Measurements from ENCODE around the gene NUDT17. TPM values are rescaled to one million over a fixed set of nuclear protein-coding genes. Genes with fewer than 3 reads are reported as not detected.
"Not testable (repeated sequence)": the region's sequence is repeated elsewhere in the genome, so short reads cannot be mapped to it uniquely, and the experiment has no call there.

Gene NUDT17
- 7.0 TPM for polyA plus RNA-seq (ENCODE audit: insufficient read length)
- long read RNA-seq, donor 1, partial matches to known transcripts, result 78 of 78 reads
- long read RNA-seq, donor 1, other reads (novel, unspliced or antisense), result 0 of 78 reads
- long read RNA-seq, donor 2, partial matches to known transcripts, result 33 of 33 reads
- long read RNA-seq, donor 2, other reads (novel, unspliced or antisense), result 0 of 33 reads
- long read RNA-seq, donor 3, partial matches to known transcripts, result 19 of 19 reads
- long read RNA-seq, donor 3, other reads (novel, unspliced or antisense), result 0 of 19 reads
- long read RNA-seq, donor 4, result 0 reads
- long read RNA-seq, donor 5, partial matches to known transcripts, result 15 of 22 reads
- long read RNA-seq, donor 5, other reads (novel, unspliced or antisense), result 7 of 22 reads
- long read RNA-seq, donor 6, result 0 reads
- long read RNA-seq, donor 7, result 0 reads
- long read RNA-seq, donor 8, result 0 reads

- peak; percentile 80 for DNase-seq
Observed at GRCh38 chr1:145845514-145846161, at the start of gene NUDT17. Gene NUDT17 (plus strand): TSS chr1:145845630. CDS start chr1:145845641, 11 bp downstream.

DNA sequence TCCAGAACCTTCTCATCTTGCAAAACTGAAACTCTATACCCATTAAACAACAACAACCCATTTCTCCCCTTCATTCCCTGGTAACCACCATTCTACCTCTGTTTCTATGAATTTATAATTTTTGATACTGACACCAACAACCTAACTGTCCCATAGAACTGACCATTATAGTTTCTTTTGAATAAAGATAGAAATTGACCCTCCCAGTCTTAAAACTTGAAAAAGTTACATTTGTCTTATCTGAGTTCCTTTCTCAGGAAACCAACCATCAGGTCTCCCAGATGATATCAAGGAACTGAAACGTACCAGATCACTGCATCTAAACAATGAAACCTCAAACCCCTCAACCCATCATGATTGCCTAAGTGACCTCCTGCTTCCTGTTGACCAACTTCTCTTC lies 48.7 kb upstream of the NUDT17 start:
- DNase-seq, result no peak

- no peak for DNase-seq
Observed at GRCh38 chr1:145799806-145800205, 45.6 kb upstream of the NUDT17 start.

DNA sequence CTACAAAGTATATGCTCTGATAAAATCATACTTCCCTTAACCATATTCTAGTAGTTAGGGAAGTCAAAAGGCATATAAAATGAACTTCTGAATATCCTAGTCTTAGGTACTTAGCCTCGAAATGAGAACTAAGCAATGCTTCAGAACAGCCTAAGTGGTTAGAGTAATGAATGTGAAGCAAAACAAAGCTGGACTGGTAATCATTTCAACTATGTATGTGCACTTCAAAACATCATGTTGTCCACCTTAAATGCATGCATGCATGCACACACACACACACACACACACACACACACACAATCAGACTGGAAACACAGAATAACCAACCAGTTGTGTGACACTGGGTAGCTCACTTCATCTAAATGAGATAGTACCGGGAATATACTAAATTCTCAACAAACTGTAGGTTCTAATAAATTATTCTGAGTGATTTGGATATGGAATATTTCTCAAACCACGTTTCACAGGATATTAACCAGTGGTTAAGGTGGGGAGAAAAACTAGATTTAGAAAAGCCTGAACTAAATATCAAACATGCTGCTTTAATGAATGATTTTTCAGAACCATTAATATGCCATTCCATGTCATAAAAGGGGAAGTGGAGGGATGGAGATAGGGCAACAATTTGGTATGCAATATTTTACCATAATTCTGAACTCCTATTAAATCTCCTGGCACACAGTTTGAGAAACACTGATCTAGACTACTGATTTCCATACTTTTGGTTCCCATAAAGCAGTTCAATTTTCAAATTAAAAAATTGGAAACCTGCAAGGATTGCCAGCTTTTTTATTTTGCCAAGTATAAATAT lies 41.0 kb upstream of the NUDT17 start:
- DNase-seq, result no peak

DNA sequence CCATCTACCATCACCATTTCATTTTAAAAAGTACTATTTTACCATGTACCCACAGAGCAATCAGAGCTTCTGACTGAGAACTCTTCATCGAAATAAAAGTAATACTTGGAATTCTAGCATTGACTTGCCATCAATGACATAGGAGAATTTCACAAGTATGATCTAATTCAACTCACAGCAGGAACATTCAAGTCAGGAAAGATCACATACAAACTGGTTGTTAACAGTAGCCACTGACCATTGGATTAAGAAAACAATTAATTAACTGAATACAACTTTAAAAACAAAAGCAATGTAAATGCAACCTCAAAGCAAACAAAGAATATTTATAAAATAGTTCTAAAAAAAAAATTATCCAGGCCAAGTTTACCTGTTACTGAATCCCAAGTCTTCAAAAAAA lies 40.4 kb upstream of the NUDT17 start:
- no peak for DNase-seq

- DNase-seq, result no peak
Observed at GRCh38 chr1:145806408-145806807, 39.0 kb upstream of the NUDT17 start.

GRCh38 chr1:145806844-145807243 lies 38.6 kb upstream of the NUDT17 start:
- no peak for DNase-seq

- not testable (repeated sequence) for DNase-seq
Observed at GRCh38 chr1:145812977-145813810, 32.2 kb upstream of the NUDT17 start.

DNA sequence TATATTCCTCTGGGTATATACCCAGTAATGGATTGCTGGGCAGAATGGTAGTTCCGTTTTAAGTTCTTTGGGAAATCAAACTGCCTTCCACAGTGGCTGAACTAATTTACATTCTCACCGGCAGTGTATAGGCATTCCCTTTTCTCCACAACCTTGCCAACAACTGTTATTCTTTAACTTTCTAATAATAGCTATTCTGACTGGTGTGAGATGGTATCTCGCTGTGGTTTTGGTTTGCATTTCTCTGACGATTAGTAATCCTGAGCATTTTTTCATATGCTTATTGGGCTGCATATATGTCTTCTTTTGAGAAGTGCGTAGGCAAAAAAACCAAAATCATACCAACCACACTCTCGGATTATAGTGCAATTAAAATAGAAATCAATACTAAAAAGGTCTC lies 27.3 kb upstream of the NUDT17 start:
- not testable (repeated sequence) for DNase-seq

- not testable (repeated sequence) for DNase-seq
Observed at GRCh38 chr1:145822779-145823331, 22.6 kb upstream of the NUDT17 start.

DNA sequence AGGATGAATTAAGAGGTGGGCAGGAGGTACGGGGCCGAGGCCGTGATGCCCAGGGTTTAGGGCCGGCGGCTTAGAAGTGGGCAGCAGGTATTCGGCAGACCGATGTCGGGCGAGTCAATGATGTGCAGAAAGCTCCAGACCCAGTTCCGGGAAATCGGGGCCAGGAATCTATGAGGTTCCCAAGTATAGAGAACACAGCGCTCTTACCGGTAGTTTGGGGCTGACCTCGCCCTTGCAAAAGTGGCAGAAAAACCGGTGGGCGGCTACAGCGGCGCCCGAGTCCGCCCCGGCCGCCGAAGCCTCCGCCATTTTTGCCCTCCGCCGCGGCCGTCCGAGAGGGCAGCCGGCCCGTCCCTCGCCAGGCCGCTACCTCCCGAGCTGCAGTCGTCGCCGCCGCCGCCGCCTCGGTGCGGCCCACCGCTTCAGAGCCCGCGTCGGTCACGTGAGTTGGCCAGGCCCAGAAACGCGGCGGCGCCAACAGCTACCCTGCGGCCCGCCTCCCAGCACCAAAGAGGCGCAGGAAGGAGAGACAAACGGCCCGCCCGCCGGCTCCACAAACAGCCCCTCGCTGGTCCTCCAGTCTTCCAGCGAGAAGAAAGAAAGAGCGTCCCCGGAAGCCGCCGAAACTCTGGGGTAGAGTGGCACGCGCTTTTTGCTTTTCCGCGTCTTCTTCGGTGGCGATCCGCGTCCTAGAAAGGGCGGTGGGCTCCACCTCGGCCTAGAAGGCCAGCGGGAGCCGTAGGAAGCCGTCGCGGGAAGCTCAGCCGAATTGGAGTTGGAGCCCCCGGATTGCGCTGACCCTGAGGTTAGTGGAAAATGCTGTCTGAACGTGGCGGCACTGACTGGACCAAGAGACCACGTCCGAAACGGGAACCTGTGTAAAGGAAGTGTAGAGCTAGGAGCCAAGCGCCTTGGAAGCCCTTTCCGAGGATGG lies 21.6 kb upstream of the NUDT17 start, which contains the start of the genes POLR3C and RNF115:
Gene POLR3C, plus strand, starts transcription at position 636 of the 934 bp plus-strand sequence. CDS start 1,577 bp downstream, outside the sequence.
Gene RNF115, minus strand, starts transcription at position 531 of the 934 bp plus-strand sequence. Its CDS starts 222 bp downstream, at position 309.
- peak; percentile 90 for DNase-seq

DNA sequence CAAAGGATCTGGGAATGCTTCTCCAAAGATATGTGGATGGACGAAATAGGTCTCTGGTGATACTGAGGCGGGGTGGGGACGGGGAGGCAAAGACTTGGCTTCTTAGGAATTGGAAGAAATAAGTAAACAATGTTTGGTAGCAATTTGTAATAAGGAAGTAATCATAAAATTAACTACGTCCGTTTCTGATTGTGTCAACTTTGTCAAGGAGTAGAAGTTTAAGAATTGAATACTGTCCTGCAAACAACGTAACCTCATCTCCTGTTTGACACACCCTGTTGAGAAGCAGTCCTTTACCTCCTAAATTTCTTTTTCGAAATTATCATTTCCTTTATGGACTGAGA lies 21.0 kb upstream of the NUDT17 start:
- no peak for DNase-seq

DNA sequence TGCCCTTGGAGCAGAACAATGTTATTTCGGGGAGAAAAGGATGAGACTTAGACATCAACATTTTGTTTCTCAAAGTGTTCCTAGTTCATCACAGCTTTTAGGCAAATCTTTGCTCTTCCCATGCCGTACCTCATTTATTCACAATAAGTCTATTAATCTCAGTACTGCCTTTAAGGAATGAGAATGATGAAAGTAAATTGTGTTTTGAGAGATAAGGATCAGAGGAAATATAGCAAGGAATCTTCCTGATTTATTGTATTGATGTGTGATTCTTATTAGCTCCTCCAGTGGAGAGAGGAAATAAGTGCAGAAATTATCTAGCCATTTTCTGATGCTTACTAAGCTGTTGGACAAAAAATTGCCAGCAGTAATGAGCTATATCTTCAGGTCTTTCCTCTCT lies 19.4 kb upstream of the NUDT17 start:
- no peak for DNase-seq

- no peak for DNase-seq
Observed at GRCh38 chr1:145827966-145828365, 17.5 kb upstream of the NUDT17 start.

DNA sequence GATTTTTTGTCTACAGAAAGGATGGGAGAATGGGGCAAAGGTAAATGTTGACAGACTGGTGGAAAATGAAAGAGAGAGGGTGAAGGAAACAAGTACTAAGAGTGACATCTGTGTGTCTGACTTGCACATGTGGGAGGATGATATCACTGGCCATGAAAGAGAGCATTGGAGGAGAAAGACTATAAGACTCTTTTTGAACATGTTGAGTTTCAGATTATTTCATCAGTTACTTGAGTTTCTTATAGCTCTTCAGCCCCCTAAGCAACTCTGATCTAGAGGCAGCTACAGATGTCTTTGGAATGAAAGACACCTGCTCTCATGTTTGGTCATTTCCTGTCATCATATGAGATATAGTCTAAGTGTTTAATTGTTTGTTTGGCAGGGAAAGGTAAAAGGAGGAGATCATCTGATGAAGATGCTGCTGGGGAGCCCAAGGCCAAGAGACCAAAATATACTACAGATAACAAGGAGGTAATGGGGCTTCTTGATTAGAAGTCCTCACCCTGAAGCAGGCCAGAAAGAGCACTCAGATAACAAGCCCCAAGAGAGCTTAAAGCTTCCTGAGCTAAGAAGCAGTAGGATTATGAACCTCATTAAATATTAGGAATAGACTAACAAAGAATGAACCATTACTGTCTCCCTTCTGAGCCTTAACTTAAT lies 16.9 kb upstream of the NUDT17 start:
- DNase-seq, result no peak

DNA sequence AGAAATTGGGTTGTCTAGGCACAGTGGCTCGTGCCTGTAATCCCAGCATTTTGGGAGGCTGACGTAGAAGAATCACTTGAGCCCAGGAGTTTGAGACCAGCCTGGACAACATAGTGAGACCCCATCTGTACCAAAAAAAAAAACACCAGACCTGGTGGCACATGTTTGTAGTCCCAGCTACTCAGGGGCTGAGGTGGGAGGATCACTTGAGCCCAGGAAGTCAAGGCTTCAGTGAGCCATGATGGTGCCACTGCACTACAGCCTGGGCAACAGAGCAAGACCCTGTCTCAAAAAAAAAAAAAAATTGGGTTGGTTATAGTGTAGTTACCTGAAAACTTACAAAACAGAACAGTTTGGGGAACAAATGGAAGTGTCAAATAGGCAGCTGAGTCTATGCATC lies 14.6 kb upstream of the NUDT17 start:
- not testable (repeated sequence) for DNase-seq

- DNase-seq, result no peak
Observed at GRCh38 chr1:145837656-145838055, 7.8 kb upstream of the NUDT17 start.

- DNase-seq, result no peak
Observed at GRCh38 chr1:145843031-145843430, 2.4 kb upstream of the NUDT17 start.

DNA sequence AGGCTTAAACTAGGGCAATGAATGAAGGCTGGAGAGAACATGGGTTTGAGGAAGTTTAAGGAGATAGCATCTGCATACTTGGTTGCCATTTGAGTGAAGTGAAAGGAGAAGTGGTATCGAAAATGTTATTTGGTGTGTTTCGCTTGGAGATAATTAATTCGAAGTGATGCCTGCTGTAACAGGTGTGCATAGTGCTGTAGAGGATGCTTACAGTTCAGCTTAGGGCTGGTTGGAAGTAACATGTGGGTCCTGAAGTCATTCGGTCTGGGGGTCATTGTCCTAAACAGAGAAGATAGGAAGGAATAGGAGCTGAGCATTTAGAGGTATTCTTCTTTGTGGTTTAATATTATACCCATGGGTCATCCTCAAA lies 301 bp upstream of the NUDT17 start:
- DNase-seq, result no peak
